Hepatocyte (in vitro differentiated cells): Measurements from ENCODE around the gene KLHL4. TPM values are rescaled to one million over a fixed set of nuclear protein-coding genes. Genes with fewer than 3 reads are reported as not detected.
"Not testable (repeated sequence)": the region's sequence is repeated elsewhere in the genome, so short reads cannot be mapped to it uniquely, and the experiment has no call there.

Experiments used
- DNase-seq: peaks from one replicate; pipeline ENCODE4 v3.0.0-alpha.2; 2016; ENCODE audit warnings: low spot score
- H2AFZ ChIP-seq: fragments of 200-600 bp; sonication (generic); 2 replicates; pipeline ENCODE4 v1.6.0; 2016; ENCODE audit warnings: antibody characterized with exemption, mild to moderate bottlenecking
- H3K27ac ChIP-seq: fragments of 200-600 bp; sonication (generic); 2 replicates; pipeline ENCODE4 v1.5.1; 2016; ENCODE audit warnings: mild to moderate bottlenecking
- H3K27me3 ChIP-seq: fragments of 200-600 bp; sonication (generic); 2 replicates; pipeline ENCODE4 v1.6.1; 2016
- H3K36me3 ChIP-seq: fragments of 200-600 bp; sonication (generic); replicated peaks from 2 replicates; pipeline ENCODE4 v1.5.1; 2016; ENCODE audit warnings: low read depth; ENCODE audit not compliant: insufficient read depth
- H3K4me1 ChIP-seq: fragments of 200-600 bp; sonication (generic); 2 replicates; pipeline ENCODE4 v1.5.1; 2016; ENCODE audit warnings: mild to moderate bottlenecking, moderate library complexity; ENCODE audit not compliant: insufficient read depth
- H3K4me2 ChIP-seq: fragments of 200-600 bp; sonication (generic); 2 replicates; pipeline ENCODE4 v1.6.0; 2016
- H3K4me3 ChIP-seq: fragments of 200-600 bp; sonication (generic); 2 replicates; pipeline ENCODE4 v1.5.1; 2016; ENCODE audit warnings: mild to moderate bottlenecking
- H3K79me2 ChIP-seq: fragments of 200-600 bp; sonication (generic); 2 replicates; pipeline ENCODE4 v1.6.0; 2017; ENCODE audit warnings: mild to moderate bottlenecking
- H3K9me2 ChIP-seq: fragments of 200-600 bp; sonication (generic); replicated peaks from 2 replicates; pipeline ENCODE4 v1.6.0; 2017; ENCODE audit warnings: mild to moderate bottlenecking; ENCODE audit not compliant: insufficient read depth
- H3K9me3 ChIP-seq: fragments of 200-600 bp; sonication (generic); 2 replicates; pipeline ENCODE4 v1.5.1; 2016; ENCODE audit warnings: low read depth, mild to moderate bottlenecking
- H4K20me1 ChIP-seq: fragments of 200-600 bp; sonication (generic); 2 replicates; pipeline ENCODE4 v1.6.0; 2016; ENCODE audit warnings: mild to moderate bottlenecking; ENCODE audit not compliant: insufficient read depth, poor library complexity, severe bottlenecking
- CTCF ChIP-seq: fragments of 200-600 bp; sonication (generic); IDR thresholded peaks from 2 replicates; pipeline ENCODE4 v1.5.1; 2016; ENCODE audit warnings: antibody characterized with exemption, mild to moderate bottlenecking; ENCODE audit not compliant: poor library complexity
- EZH2 ChIP-seq: fragments of 200-600 bp; sonication (generic); IDR thresholded peaks from 2 replicates; pipeline ENCODE4 v1.6.1; 2016; ENCODE audit warnings: antibody characterized with exemption, mild to moderate bottlenecking, borderline replicate concordance
- EZH2phosphoT487 ChIP-seq: fragments of 200-600 bp; sonication (generic); IDR thresholded peaks from one replicate; pipeline ENCODE4 v1.6.1; 2018; ENCODE audit warnings: antibody characterized with exemption, mild to moderate bottlenecking, low read depth, moderate library complexity; ENCODE audit not compliant: unreplicated experiment, severe bottlenecking
- WGBS: methylation state at CpG from one replicate; pipeline ENCODE4 v1.1.6; 2016; ENCODE audit warnings: low lambda C conversion rate; ENCODE audit errors: missing lambda C conversion rate; 5-methylcytosine and 5-hydroxymethylcytosine counted together
- polyA plus RNA-seq: library from polyadenylated mRNA; unstranded; fragments of >200 nt; fragmentation: Nextera tagmentation; extraction: Ambion mirVana; gene quantifications from 2 replicates; pipeline ENCODE4 v1.2.1, GENCODE V29; 2016
- total RNA-seq: library from RNA; depleted of rRNA; stranded (reverse); fragments of >200 nt; gene quantifications from 2 replicates; pipeline ENCODE4 v1.2.3, GENCODE V29; 2014

The KLHL4 gene
- total and polyA plus RNA-seq, 2 experiments from 2014 or later, result 2.7 to 3.6 TPM

- no peak overlapping the region for H3K4me3 ChIP-seq
- no peaks in the 10 kb centered on the region for H3K27me3 ChIP-seq
- 75% methylated on average over 3 of the region's 3 CpGs for WGBS
- no peaks in the 10 kb centered on the region for H3K9me3 ChIP-seq
- H2AFZ ChIP-seq, result no peak overlapping the region
- no peak overlapping the region for H3K4me2 ChIP-seq
- H4K20me1 ChIP-seq, result no peaks in the 10 kb centered on the region
- no peaks in the 10 kb centered on the region for H3K4me1 ChIP-seq
- no peaks in the 10 kb centered on the region for H3K79me2 ChIP-seq
- no peaks in the 10 kb centered on the region for H3K9me2 ChIP-seq
- no peak for DNase-seq
- no peaks in the 10 kb centered on the region for H3K36me3 ChIP-seq
- H3K27ac ChIP-seq, result no peak overlapping the region
- TF ChIP-seq EZH2, result no peak
- no peak for TF ChIP-seq CTCF
- TF ChIP-seq EZH2phosphoT487, result no peak
These were observed 116.8 kb downstream of the KLHL4 start for GRCh38 chrX:87634361-87634760.

GRCh38 chrX:87636533-87636932 is 118.9 kb downstream of the KLHL4 start:
- no peaks in the 10 kb centered on the region for H4K20me1 ChIP-seq
- H3K9me2 ChIP-seq, result no peaks in the 10 kb centered on the region
- TF ChIP-seq EZH2, result no peak
- TF ChIP-seq CTCF, result no peak
- TF ChIP-seq EZH2phosphoT487, result no peak
- no peak overlapping the region for H3K4me3 ChIP-seq
- H3K27me3 ChIP-seq, result no peaks in the 10 kb centered on the region
- no peaks in the 10 kb centered on the region for H3K79me2 ChIP-seq
- H3K9me3 ChIP-seq, result no peaks in the 10 kb centered on the region
- no peak overlapping the region for H2AFZ ChIP-seq
- 95% methylated on average over 2 of the region's 3 CpGs for WGBS
- DNase-seq, result no peak
- H3K36me3 ChIP-seq, result no peaks in the 10 kb centered on the region
- H3K4me1 ChIP-seq, result no peaks in the 10 kb centered on the region
- no peak overlapping the region for H3K27ac ChIP-seq
- no peak overlapping the region for H3K4me2 ChIP-seq

GRCh38 chrX:87641439-87641838 is 123.8 kb downstream of the KLHL4 start:
- not testable (repeated sequence) for H3K79me2 ChIP-seq, H4K20me1 ChIP-seq, H3K4me1 ChIP-seq, H3K9me3 ChIP-seq, DNase-seq, H3K4me2 ChIP-seq, H3K4me3 ChIP-seq, H3K27ac ChIP-seq, H2AFZ ChIP-seq, H3K27me3 ChIP-seq, H3K36me3 ChIP-seq, H3K9me2 ChIP-seq
- 80% methylated on average over 4 of the region's 4 CpGs for WGBS

GRCh38 chrX:87661761-87662160 is 144.2 kb downstream of the KLHL4 start:
- Histone ChIP-seq H3K27me3 (no peaks in the 10 kb centered on the region), H4K20me1 (no peaks in the 10 kb centered on the region), H2AFZ (no peak overlapping the region), H3K4me2 (no peak overlapping the region), H3K36me3 (no peaks in the 10 kb centered on the region), H3K27ac (no peak overlapping the region), H3K4me3 (no peak overlapping the region), H3K9me2 (no peaks in the 10 kb centered on the region), H3K79me2 (no peaks in the 10 kb centered on the region), H3K4me1 (no peaks in the 10 kb centered on the region), H3K9me3 (no peaks in the 10 kb centered on the region)
- TF ChIP-seq EZH2 (no peak), EZH2phosphoT487 (no peak), CTCF (no peak)
- DNase-seq, result no peak
- WGBS, result 88% methylated on average over 6 of the region's 6 CpGs
